Neural progenitor cell (in vitro differentiated cells): ENCODE data around the gene CHRNA4. TPM values are rescaled to one million over a fixed set of nuclear protein-coding genes. Genes with fewer than 3 reads are reported as not detected.

Source experiments
- DNase-seq: peaks from one replicate; pipeline ENCODE4 v3.0.0-alpha.2; 2016; ENCODE audit warnings: low spot score
- H2AFZ ChIP-seq: fragments of 200-600 bp; sonication (generic); replicated peaks from 2 replicates; pipeline ENCODE4 v1.6.1; 2016; ENCODE audit warnings: antibody characterized with exemption
- H3F3A ChIP-seq: fragments of 200-600 bp; sonication (generic); 2 replicates; pipeline ENCODE4 v1.6.1; 2016; ENCODE audit warnings: antibody characterized with exemption, low read depth
- H3K27ac ChIP-seq: fragments of 200-600 bp; sonication (generic); 2 replicates; pipeline ENCODE4 v1.5.1; 2016; ENCODE audit warnings: mild to moderate bottlenecking
- H3K27me3 ChIP-seq: fragments of 200-600 bp; sonication (generic); 2 replicates; pipeline ENCODE4 v1.6.1; 2016; ENCODE audit warnings: mild to moderate bottlenecking, moderate library complexity
- H3K36me3 ChIP-seq: fragments of 200-600 bp; sonication (generic); 2 replicates; pipeline ENCODE4 v1.5.1; 2016
- H3K4me1 ChIP-seq: fragments of 200-600 bp; sonication (generic); 2 replicates; pipeline ENCODE4 v1.6.1; 2016; ENCODE audit warnings: mixed run types
- H3K4me2 ChIP-seq: fragments of 200-600 bp; sonication (generic); 2 replicates; pipeline ENCODE4 v1.6.1; 2016
- H3K4me3 ChIP-seq: fragments of 200-600 bp; sonication (generic); 2 replicates; pipeline ENCODE4 v1.5.1; 2016
- H3K79me2 ChIP-seq: fragments of 200-600 bp; sonication (generic); 2 replicates; pipeline ENCODE4 v1.6.1; 2016; ENCODE audit warnings: low read depth
- H3K9ac ChIP-seq: fragments of 200-600 bp; sonication (generic); 2 replicates; pipeline ENCODE4 v1.6.1; 2016
- H3K9me3 ChIP-seq: fragments of 200-600 bp; sonication (generic); 2 replicates; pipeline ENCODE4 v1.5.1; 2016; ENCODE audit warnings: low read depth
- H4K20me1 ChIP-seq: fragments of 200-600 bp; sonication (generic); 2 replicates; pipeline ENCODE4 v1.6.1; 2016; ENCODE audit warnings: low read depth
- H3K27ac Mint-ChIP-seq: 3 replicates; pipeline ENCODE4 v1.8.0; 2021; ENCODE audit warnings: mixed read lengths
- H3K27me3 Mint-ChIP-seq: 2 replicates; pipeline ENCODE4 v1.8.0; 2022; ENCODE audit warnings: low read depth, mild to moderate bottlenecking, inconsistent platforms, moderate library complexity, mixed read lengths; ENCODE audit not compliant: insufficient read depth
- H3K36me3 Mint-ChIP-seq: 3 replicates; pipeline ENCODE4 v1.8.0; 2021; ENCODE audit warnings: mixed read lengths
- H3K4me1 Mint-ChIP-seq: 3 replicates; pipeline ENCODE4 v1.8.0; 2021; ENCODE audit warnings: mixed read lengths
- H3K4me3 Mint-ChIP-seq: 3 replicates; pipeline ENCODE4 v1.8.0; 2021; ENCODE audit warnings: mild to moderate bottlenecking, moderate library complexity, mixed read lengths
- H3K9me3 Mint-ChIP-seq: 3 replicates; pipeline ENCODE4 v1.8.0; 2020; ENCODE audit warnings: mixed read lengths
- CTCF ChIP-seq: fragments of 200-600 bp; sonication (generic); IDR thresholded peaks from 2 replicates; pipeline ENCODE4 v1.5.1; 2017; ENCODE audit warnings: antibody characterized with exemption, mild to moderate bottlenecking
- EZH2 ChIP-seq: fragments of 200-600 bp; sonication (generic); IDR thresholded peaks from 2 replicates; pipeline ENCODE4 v1.6.1; 2017; ENCODE audit warnings: antibody characterized with exemption, mild to moderate bottlenecking, moderate library complexity
- EZH2phosphoT487 ChIP-seq: fragments of 200-600 bp; sonication (generic); IDR thresholded peaks from 2 replicates; pipeline ENCODE4 v1.6.1; 2017; ENCODE audit warnings: antibody characterized with exemption
- total RNA-seq: library from RNA; depleted of rRNA; stranded (reverse); fragments of >200 nt; gene quantifications from 2 replicates; pipeline ENCODE4 v1.2.3, GENCODE V29; 2015; ENCODE audit warnings: low replicate concordance

CHRNA4 gene
- total RNA-seq, 1 donor from 2014 or later, result not detected

GRCh38 chr20:63386491-63386890 lies 25.3 kb upstream of the CHRNA4 start:
- no peaks in the 10 kb centered on the region for H3K9me3 ChIP-seq
- H3K27me3 ChIP-seq, result no peaks in the 10 kb centered on the region
- peaks cover 11% of the 10 kb centered on the region for H3F3A ChIP-seq
- no peak overlapping the region for H3K4me3 ChIP-seq
- no peaks in the 10 kb centered on the region for H3K79me2 ChIP-seq
- Mint-ChIP-seq H3K4me3 (no peak overlapping the region), H3K27ac (no peak overlapping the region), H3K27me3 (peaks cover 20% of the 10 kb centered on the region), H3K4me1 (peaks cover 2% of the 10 kb centered on the region), H3K36me3 (peaks cover 3% of the 10 kb centered on the region), H3K9me3 (peaks cover 41% of the 10 kb centered on the region)
- TF ChIP-seq EZH2phosphoT487 (no peak), EZH2 (no peak), CTCF (no peak)
- H4K20me1 ChIP-seq, result no peaks in the 10 kb centered on the region
- H3K4me1 ChIP-seq, result no peaks in the 10 kb centered on the region
- no peaks in the 10 kb centered on the region for H3K36me3 ChIP-seq
- H3K4me2 ChIP-seq, result no peak overlapping the region
- no peak for DNase-seq
- no peak overlapping the region for H3K27ac ChIP-seq
- H2AFZ ChIP-seq, result no peak overlapping the region
- H3K9ac ChIP-seq, result no peak overlapping the region

GRCh38 chr20:63385819-63386218 lies 24.7 kb upstream of the CHRNA4 start:
- H3K27ac Mint-ChIP-seq, result no peak overlapping the region
- peaks cover 20% of the 10 kb centered on the region for H3K27me3 Mint-ChIP-seq
- Histone ChIP-seq H3K9me3 (no peaks in the 10 kb centered on the region), H2AFZ (no peak overlapping the region), H3K4me2 (no peak overlapping the region), H3K36me3 (no peaks in the 10 kb centered on the region), H3K79me2 (no peaks in the 10 kb centered on the region), H3K4me3 (no peak overlapping the region), H4K20me1 (no peaks in the 10 kb centered on the region), H3K27me3 (no peaks in the 10 kb centered on the region), H3K27ac (no peak overlapping the region), H3K9ac (no peak overlapping the region), H3K4me1 (no peaks in the 10 kb centered on the region), H3F3A (peaks cover 11% of the 10 kb centered on the region)
- no peak overlapping the region for H3K4me3 Mint-ChIP-seq
- H3K36me3 Mint-ChIP-seq, result peaks cover 3% of the 10 kb centered on the region
- peaks cover 9% of the 10 kb centered on the region for H3K4me1 Mint-ChIP-seq
- TF ChIP-seq CTCF, result no peak
- TF ChIP-seq EZH2, result no peak
- no peak for TF ChIP-seq EZH2phosphoT487
- no peak for DNase-seq
- peaks cover 35% of the 10 kb centered on the region for H3K9me3 Mint-ChIP-seq

DNA sequence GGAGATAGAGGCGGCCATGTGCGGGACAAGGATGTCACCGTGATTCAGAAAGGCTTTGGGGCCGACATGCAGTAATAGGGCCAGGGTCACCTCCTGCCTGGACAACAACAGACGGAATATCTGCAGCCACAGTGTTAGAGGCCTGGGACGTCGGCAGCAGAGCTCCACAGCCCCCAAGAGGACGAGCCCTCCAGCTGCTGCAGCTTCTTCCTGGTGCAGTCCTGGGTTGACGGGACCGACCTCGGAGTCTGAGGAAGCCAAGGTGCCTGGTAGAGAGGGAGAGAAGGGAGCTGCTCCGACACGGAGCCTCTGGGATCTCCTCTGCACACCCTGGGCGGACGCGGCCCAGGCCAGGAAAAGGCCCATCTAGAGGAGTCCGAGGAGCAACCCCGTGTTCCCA lies 23.2 kb upstream of the CHRNA4 start:
- no peak overlapping the region for H3K9ac ChIP-seq
- Mint-ChIP-seq H3K27me3 (peaks cover 16% of the 10 kb centered on the region), H3K36me3 (peaks cover 3% of the 10 kb centered on the region), H3K9me3 (peaks cover 29% of the 10 kb centered on the region), H3K27ac (no peak overlapping the region), H3K4me3 (no peak overlapping the region), H3K4me1 (peaks cover 14% of the 10 kb centered on the region)
- no peak for DNase-seq
- peaks cover 11% of the 10 kb centered on the region for H3F3A ChIP-seq
- no peaks in the 10 kb centered on the region for H3K36me3 ChIP-seq
- H3K4me2 ChIP-seq, result no peak overlapping the region
- H4K20me1 ChIP-seq, result no peaks in the 10 kb centered on the region
- no peak overlapping the region for H2AFZ ChIP-seq
- no peaks in the 10 kb centered on the region for H3K4me1 ChIP-seq
- no peak for TF ChIP-seq EZH2phosphoT487
- no peak for TF ChIP-seq CTCF
- TF ChIP-seq EZH2, result no peak
- H3K27me3 ChIP-seq, result no peaks in the 10 kb centered on the region
- H3K79me2 ChIP-seq, result no peaks in the 10 kb centered on the region
- no peaks in the 10 kb centered on the region for H3K9me3 ChIP-seq
- no peak overlapping the region for H3K4me3 ChIP-seq
- no peak overlapping the region for H3K27ac ChIP-seq
